ENCODE data around the gene POLR2I. TPM values are rescaled to one million over a fixed set of nuclear protein-coding genes. Genes with fewer than 3 reads are reported as not detected.
"Not testable (repeated sequence)": the region's sequence is repeated elsewhere in the genome, so short reads cannot be mapped to it uniquely, and the experiment has no call there.

The POLR2I gene
- total RNA-seq, 1 experiment from 2014 or later, result 146 TPM

DNA sequence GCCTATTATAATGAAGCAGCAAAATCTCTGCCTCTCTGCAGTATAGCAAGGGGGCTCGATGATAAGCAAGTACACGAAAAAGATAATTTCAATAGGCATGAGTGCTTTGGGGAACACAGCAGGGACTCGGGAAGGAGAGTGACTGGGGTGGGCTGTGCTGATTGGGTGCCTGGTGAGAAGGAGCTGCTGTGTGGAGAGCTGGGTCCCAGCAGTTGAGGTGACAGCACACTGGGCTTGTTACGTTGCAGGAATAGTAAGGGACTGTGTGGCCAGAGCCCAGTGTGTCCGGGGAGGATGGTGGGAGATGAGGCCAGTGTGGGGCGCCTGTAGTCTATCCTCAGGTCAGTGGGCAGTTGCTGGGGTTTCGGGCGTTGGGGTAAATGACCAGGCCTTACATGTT is 42.6 kb downstream of the POLR2I start:
- H4K8ac ChIP-seq (replicated peaks; ENCODE audit: insufficient read length, low read depth, low read length), result no peak overlapping the region
- H4K91ac ChIP-seq (ENCODE audit: insufficient read length, low read depth, low read length), result no peak overlapping the region
- H3K79me2 ChIP-seq (ENCODE audit: insufficient read depth, low read length), result no peaks in the 10 kb centered on the region
- H3K27me3 ChIP-seq (ENCODE audit: insufficient read depth, low read length), result no peaks in the 10 kb centered on the region
- H4K20me1 ChIP-seq (ENCODE audit: control insufficient read depth, insufficient read depth, insufficient read length), result peaks cover 4% of the 10 kb centered on the region
- no peak overlapping the region for H3K9ac ChIP-seq (ENCODE audit: extremely low read depth, insufficient read length, low read length)
- no peak overlapping the region for H2BK12ac ChIP-seq (ENCODE audit: insufficient read length, low read depth, low read length)
- Mint-ChIP-seq H3K4me1 (no peaks in the 10 kb centered on the region), H3K36me3 (ENCODE audit: insufficient read depth in 1 of 3, low read depth in 3 of 3) (peaks cover 55 to 81% (median 69%) of the 10 kb centered on the region in 3 experiments), H3K9me3 (peaks cover 0 to 3% of the 10 kb centered on the region in 2 experiments; a peak in 2 of 5 replicates), H3K27ac (no peak overlapping the region), H3K27me3 (ENCODE audit: low read depth) (no peaks in the 10 kb centered on the region), H3K4me3 (no peak overlapping the region)
- no peak overlapping the region for H3K56ac ChIP-seq (ENCODE audit: insufficient read length, low read depth, low read length)
- H3T11ph ChIP-seq (ENCODE audit: low read length), result no peak overlapping the region
- no peak overlapping the region for H3K18ac ChIP-seq (ENCODE audit: insufficient read length, low read depth, low read length)
- no peak overlapping the region for H2AFZ ChIP-seq (ENCODE audit: low read length)
- H2BK120ac ChIP-seq (ENCODE audit: low read depth, low read length, poor library complexity, severe bottlenecking), result no peak overlapping the region
- no peak for TF ChIP-seq CTCF (conservative IDR thresholded peaks at IDR 0.05)
- no peak overlapping the region for H3K4ac ChIP-seq (ENCODE audit: low read depth, low read length)
- no peak overlapping the region for H3K14ac ChIP-seq (ENCODE audit: insufficient read depth, low read length)
- DNase-seq, result no peak
- no peak overlapping the region for H3K23ac ChIP-seq (ENCODE audit: insufficient read length, low read depth, low read length)
- no peak overlapping the region for H3K4me2 ChIP-seq (ENCODE audit: insufficient read depth, insufficient read length, low read length)
- H3K9me3 ChIP-seq (ENCODE audit: control insufficient read depth, low read depth, low read length), result no peaks in the 10 kb centered on the region
- H3K23me2 ChIP-seq (ENCODE audit: insufficient read length, low read depth, low read length, poor library complexity, severe bottlenecking), result no peaks in the 10 kb centered on the region
- no peaks in the 10 kb centered on the region for H3K79me1 ChIP-seq (ENCODE audit: insufficient read depth, low read depth, low read length, poor library complexity, severe bottlenecking)
- no peak overlapping the region for H2BK20ac ChIP-seq (ENCODE audit: low read depth, low read length, poor library complexity, severe bottlenecking)
- H2AK5ac ChIP-seq (ENCODE audit: insufficient read length, low read length), result no peak overlapping the region
- H2BK15ac ChIP-seq (ENCODE audit: low read depth, low read length), result no peak overlapping the region
- WGBS (ENCODE audit: extremely low coverage, insufficient read length, low lambda C conversion rate), result no CpG with 5 or more reads among the region's 8 CpGs
- no peak overlapping the region for H4K5ac ChIP-seq (ENCODE audit: insufficient read length, low read depth, low read length)
- H3K27ac ChIP-seq (ENCODE audit: insufficient read length, low read depth, low read length), result no peak overlapping the region
- H2BK5ac ChIP-seq (ENCODE audit: insufficient read length, low read length), result no peak overlapping the region
- H3K4me1 ChIP-seq (ENCODE audit: insufficient read depth, low read length), result no peaks in the 10 kb centered on the region

DNA sequence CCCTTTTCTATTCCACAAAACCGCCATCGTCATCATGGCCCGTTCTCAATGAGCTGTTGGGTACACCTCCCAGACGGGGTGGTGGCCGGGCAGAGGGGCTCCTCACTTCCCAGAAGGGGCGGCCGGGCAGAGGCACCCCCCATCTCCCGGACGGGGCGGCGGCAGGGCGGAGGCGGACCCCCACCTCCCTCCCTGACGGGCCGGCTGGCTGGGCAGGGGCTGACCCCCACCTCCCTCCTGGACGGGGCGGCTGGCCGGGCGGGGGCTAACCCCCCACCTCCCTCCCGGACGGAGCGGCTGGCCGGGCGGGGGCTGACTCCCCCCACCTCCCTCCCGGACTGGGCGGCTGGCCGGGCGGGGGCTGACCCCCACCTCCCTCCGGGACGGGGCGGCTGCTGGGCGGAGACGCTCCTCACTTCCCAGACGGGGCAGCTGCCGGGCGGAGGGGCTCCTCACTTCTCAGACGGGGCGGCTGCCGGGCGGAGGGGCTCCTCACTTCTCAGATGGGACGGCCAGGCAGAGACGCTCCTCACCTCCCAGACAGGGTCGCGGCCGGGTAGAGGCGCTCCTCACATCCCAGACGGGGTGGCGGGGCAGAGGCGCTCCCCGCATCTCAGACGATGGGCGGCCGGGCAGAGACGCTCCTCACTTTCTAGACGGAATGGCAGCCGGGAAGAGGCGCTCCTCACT is 45.7 kb downstream of the POLR2I start:
- not testable (repeated sequence) for H3K4me3 Mint-ChIP-seq; H2AFZ ChIP-seq (ENCODE audit: low read length); H3K27ac Mint-ChIP-seq; H2BK12ac ChIP-seq (ENCODE audit: insufficient read length, low read depth, low read length); H3K27me3 Mint-ChIP-seq (ENCODE audit: low read depth); H3K79me2 ChIP-seq (ENCODE audit: insufficient read depth, low read length); H2BK5ac ChIP-seq (ENCODE audit: insufficient read length, low read length); H3K9me3 ChIP-seq (ENCODE audit: control insufficient read depth, low read depth, low read length); H3K27ac ChIP-seq (ENCODE audit: insufficient read length, low read depth, low read length); H3K14ac ChIP-seq (ENCODE audit: insufficient read depth, low read length); H2BK120ac ChIP-seq (ENCODE audit: low read depth, low read length, poor library complexity, severe bottlenecking); H4K8ac ChIP-seq (replicated peaks; ENCODE audit: insufficient read length, low read depth, low read length); H3K9me3 Mint-ChIP-seq; H3K56ac ChIP-seq (ENCODE audit: insufficient read length, low read depth, low read length); H3K18ac ChIP-seq (ENCODE audit: insufficient read length, low read depth, low read length); H3T11ph ChIP-seq (ENCODE audit: low read length); H2AK5ac ChIP-seq (ENCODE audit: insufficient read length, low read length); H4K91ac ChIP-seq (ENCODE audit: insufficient read length, low read depth, low read length); H3K23ac ChIP-seq (ENCODE audit: insufficient read length, low read depth, low read length); H3K4ac ChIP-seq (ENCODE audit: low read depth, low read length); H3K79me1 ChIP-seq (ENCODE audit: insufficient read depth, low read depth, low read length, poor library complexity, severe bottlenecking); H3K27me3 ChIP-seq (ENCODE audit: insufficient read depth, low read length); H3K4me2 ChIP-seq (ENCODE audit: insufficient read depth, insufficient read length, low read length); H3K9ac ChIP-seq (ENCODE audit: extremely low read depth, insufficient read length, low read length); H2BK20ac ChIP-seq (ENCODE audit: low read depth, low read length, poor library complexity, severe bottlenecking); H4K5ac ChIP-seq (ENCODE audit: insufficient read length, low read depth, low read length); H4K20me1 ChIP-seq (ENCODE audit: control insufficient read depth, insufficient read depth, insufficient read length); H2BK15ac ChIP-seq (ENCODE audit: low read depth, low read length); H3K4me1 Mint-ChIP-seq; H3K4me1 ChIP-seq (ENCODE audit: insufficient read depth, low read length); DNase-seq; H3K23me2 ChIP-seq (ENCODE audit: insufficient read length, low read depth, low read length, poor library complexity, severe bottlenecking)
- peaks cover 67 to 92% (median 83%) of the 10 kb centered on the region in 3 experiments for H3K36me3 Mint-ChIP-seq (ENCODE audit: insufficient read depth in 1 of 3, low read depth in 3 of 3)
- WGBS (ENCODE audit: extremely low coverage, insufficient read length, low lambda C conversion rate), result no CpG with 5 or more reads among the region's 57 CpGs

All from H9 (cell line).